T1000 (cell line): ENCODE data around the gene SMC6.

Experiments
- DNase-seq: peaks from one replicate; lab custom pipeline; 2025; ENCODE audit warnings: mixed read lengths; lab: John Stamatoyannopoulos, UW

Gene SMC6

GRCh38 chr2:17717666-17718065, 35.9 kb downstream of the SMC6 start:
- no peak for DNase-seq

GRCh38 chr2:17713291-17713690, 40.3 kb downstream of the SMC6 start:
- no peak for DNase-seq

GRCh38 chr2:17710547-17711248, 42.9 kb downstream of the SMC6 start:
- DNase-seq, result no peak

GRCh38 chr2:17709897-17710296, 43.7 kb downstream of the SMC6 start:
- no peak for DNase-seq

- no peak for DNase-seq
Measured at GRCh38 chr2:17708501-17708900, 45.1 kb downstream of the SMC6 start.

- no peak for DNase-seq
Measured at GRCh38 chr2:17706845-17707244, 46.8 kb downstream of the SMC6 start.

- DNase-seq, result no peak
Measured at GRCh38 chr2:17690776-17691175, 62.8 kb downstream of the SMC6 start.

- no peak for DNase-seq
Measured at GRCh38 chr2:17689010-17689409, 64.6 kb downstream of the SMC6 start.

- no peak for DNase-seq
Measured at GRCh38 chr2:17688600-17688999, 65.0 kb downstream of the SMC6 start.

GRCh38 chr2:17683981-17684380, 69.6 kb downstream of the SMC6 start:
- no peak for DNase-seq

- no peak for DNase-seq
Measured at GRCh38 chr2:17682098-17682857, 71.3 kb downstream of the SMC6 start.

- DNase-seq, result no peak
Measured at GRCh38 chr2:17680119-17680518, 73.5 kb downstream of the SMC6 start.

GRCh38 chr2:17674817-17675216, 78.8 kb downstream of the SMC6 start:
- no peak for DNase-seq

GRCh38 chr2:17672583-17673317, 80.9 kb downstream of the SMC6 start:
- DNase-seq, result no peak

- DNase-seq, result no peak
Measured at GRCh38 chr2:17667898-17668297, 85.7 kb downstream of the SMC6 start.

- no peak for DNase-seq
Measured at GRCh38 chr2:17664534-17664933, 89.1 kb downstream of the SMC6 start.

- no peak for DNase-seq
Measured at GRCh38 chr2:17662723-17663122, 90.9 kb downstream of the SMC6 start.

- DNase-seq, result no peak
Measured at GRCh38 chr2:17661460-17661859, 92.2 kb downstream of the SMC6 start.

- no peak for DNase-seq
Measured at GRCh38 chr2:17660219-17660618, 93.4 kb downstream of the SMC6 start.

- DNase-seq, result no peak
Measured at GRCh38 chr2:17658251-17658843, 95.3 kb downstream of the SMC6 start.

GRCh38 chr2:17657759-17658158, 95.9 kb downstream of the SMC6 start:
- no peak for DNase-seq

GRCh38 chr2:17652681-17653394, 100.8 kb downstream of the SMC6 start:
- no peak for DNase-seq
